Activated T-cell treated with anti-CD3 and anti-CD28 coated beads, Interleukin-2, amount 50 U/mL, for 4 hours (primary cell): Measurements from ENCODE around the gene ADAMTSL4. TPM values are rescaled to one million over a fixed set of nuclear protein-coding genes. Genes with fewer than 3 reads are reported as not detected.

Experiments used
- ATAC-seq, 2 donors: fragments of 200-7000 bp; cut with Tn5 transposase; one replicate each; pipeline ENCODE4 v1.10.0; 2021
- DNase-seq: peaks from one replicate; pipeline ENCODE4 v3.0.0-alpha.2; 2020
- H3K27me3 Mint-ChIP-seq: one replicate; pipeline ENCODE4 v1.8.0; 2021; ENCODE audit warnings: low read depth, mixed read lengths
- H3K36me3 Mint-ChIP-seq: one replicate; pipeline ENCODE4 v1.8.0; 2022; ENCODE audit warnings: mixed read lengths; ENCODE audit not compliant: insufficient read depth
- H3K4me1 Mint-ChIP-seq: one replicate; pipeline ENCODE4 v1.8.0; 2021; ENCODE audit warnings: low read depth, mixed read lengths
- H3K4me3 Mint-ChIP-seq: one replicate; pipeline ENCODE4 v1.8.0; 2021; ENCODE audit warnings: mild to moderate bottlenecking, moderate library complexity, mixed read lengths
- H3K9me3 Mint-ChIP-seq: one replicate; pipeline ENCODE4 v1.8.0; 2021; ENCODE audit warnings: mixed read lengths
- total RNA-seq, 3 donors: library from RNA; stranded (reverse); gene quantifications; one replicate each; pipeline ENCODE4 v1.2.1, GENCODE V29; 2021

ADAMTSL4 gene
- total RNA-seq, 3 donors from 2014 or later = 0.19 to 0.34 (median 0.33) TPM

DNA sequence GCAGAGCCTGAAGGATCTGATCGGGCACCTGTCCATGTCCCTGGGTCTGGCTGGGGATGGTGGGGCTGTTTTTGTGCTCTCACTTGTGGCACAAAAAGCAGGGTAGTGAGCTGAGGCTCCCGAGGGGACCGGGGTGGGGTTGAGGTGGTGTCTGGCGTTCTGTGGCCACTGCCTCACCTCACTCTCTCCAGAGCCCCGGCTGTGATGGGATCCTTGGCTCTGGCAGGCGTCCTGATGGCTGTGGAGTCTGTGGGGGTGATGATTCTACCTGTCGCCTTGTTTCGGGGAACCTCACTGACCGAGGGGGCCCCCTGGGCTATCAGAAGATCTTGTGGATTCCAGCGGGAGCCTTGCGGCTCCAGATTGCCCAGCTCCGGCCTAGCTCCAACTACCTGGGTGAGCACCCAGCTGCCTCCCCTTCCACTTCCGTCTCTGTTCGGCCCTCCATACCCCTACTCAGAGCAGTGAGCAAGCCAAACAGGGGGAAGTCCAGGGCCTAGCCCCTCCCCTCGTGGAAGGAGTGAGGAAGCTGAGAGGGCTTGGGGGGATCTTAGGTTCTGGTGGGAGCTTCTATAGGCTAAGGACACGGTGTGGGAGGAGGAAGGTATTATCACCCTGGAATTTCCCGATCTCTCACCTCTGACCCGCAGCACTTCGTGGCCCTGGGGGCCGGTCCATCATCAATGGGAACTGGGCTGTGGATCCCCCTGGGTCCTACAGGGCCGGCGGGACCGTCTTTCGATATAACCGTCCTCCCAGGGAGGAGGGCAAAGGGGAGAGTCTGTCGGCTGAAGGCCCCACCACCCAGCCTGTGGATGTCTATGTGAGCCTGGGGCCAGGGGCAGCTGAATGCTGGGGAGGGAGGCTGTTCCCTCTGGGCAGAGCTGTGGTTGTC, 7.0 kb downstream of the ADAMTSL4 start:
- Mint-ChIP-seq H3K9me3 (no peaks in the 10 kb centered on the region), H3K36me3 (peaks cover 5% of the 10 kb centered on the region), H3K4me1 (peaks cover 18% of the 10 kb centered on the region), H3K27me3 (peaks cover 1% of the 10 kb centered on the region), H3K4me3 (no peak overlapping the region)
- no peak for DNase-seq
- ATAC-seq = no peak

DNA sequence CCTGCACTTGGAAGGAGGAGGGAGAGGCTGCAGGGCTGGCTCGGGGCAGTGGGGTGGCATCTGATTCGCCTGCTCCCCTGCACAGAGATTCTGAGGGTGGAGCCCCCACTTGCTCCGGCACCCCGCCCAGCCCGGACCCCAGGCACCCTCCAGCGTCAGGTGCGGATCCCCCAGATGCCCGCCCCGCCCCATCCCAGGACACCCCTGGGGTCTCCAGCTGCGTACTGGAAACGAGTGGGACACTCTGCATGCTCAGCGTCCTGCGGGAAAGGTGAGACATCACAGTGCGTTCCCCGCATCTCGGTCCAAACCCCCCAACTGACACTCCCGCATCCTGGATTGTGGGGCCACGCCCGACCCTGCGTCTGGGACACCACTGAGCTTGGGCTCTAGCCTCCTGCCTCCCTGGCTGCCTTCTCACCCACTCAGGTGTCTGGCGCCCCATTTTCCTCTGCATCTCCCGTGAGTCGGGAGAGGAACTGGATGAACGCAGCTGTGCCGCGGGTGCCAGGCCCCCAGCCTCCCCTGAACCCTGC, 7.9 kb downstream of the ADAMTSL4 start:
- H3K36me3 Mint-ChIP-seq = peaks cover 5% of the 10 kb centered on the region
- no peak overlapping the region for H3K4me3 Mint-ChIP-seq
- peaks cover 19% of the 10 kb centered on the region for H3K4me1 Mint-ChIP-seq
- H3K9me3 Mint-ChIP-seq = no peaks in the 10 kb centered on the region
- DNase-seq (no peak), ATAC-seq (no peak)
- H3K27me3 Mint-ChIP-seq = no peaks in the 10 kb centered on the region

DNA sequence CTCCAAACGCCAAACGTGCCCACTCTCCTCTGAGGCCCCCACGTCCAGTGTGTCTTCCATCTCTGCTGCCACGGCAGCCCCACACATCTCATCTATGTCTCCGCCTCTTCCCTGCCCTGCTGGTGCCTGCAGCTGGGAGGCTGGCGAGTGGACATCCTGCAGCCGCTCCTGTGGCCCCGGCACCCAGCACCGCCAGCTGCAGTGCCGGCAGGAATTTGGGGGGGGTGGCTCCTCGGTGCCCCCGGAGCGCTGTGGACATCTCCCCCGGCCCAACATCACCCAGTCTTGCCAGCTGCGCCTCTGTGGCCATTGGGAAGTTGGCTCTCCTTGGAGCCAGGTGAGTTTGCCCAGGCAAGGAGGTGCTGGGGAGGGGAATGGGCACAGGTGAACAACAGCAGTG, 8.6 kb downstream of the ADAMTSL4 start:
- Mint-ChIP-seq H3K36me3 (peaks cover 5% of the 10 kb centered on the region), H3K27me3 (no peaks in the 10 kb centered on the region), H3K9me3 (no peaks in the 10 kb centered on the region), H3K4me3 (no peak overlapping the region), H3K4me1 (peaks cover 23% of the 10 kb centered on the region)
- no peak for DNase-seq
- no peak for ATAC-seq

DNA sequence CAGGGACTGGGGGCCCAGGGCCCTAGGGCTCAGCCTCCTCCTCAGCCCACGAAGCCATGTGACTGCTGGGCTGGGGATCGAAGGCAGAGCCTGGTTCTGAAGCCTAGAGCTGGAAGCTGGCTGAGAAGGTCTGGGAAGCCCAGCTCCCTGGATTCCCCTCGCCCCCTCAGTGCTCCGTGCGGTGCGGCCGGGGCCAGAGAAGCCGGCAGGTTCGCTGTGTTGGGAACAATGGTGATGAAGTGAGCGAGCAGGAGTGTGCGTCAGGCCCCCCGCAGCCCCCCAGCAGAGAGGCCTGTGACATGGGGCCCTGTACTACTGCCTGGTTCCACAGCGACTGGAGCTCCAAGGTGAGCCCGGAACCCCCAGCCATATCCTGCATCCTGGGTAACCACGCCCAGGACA, 9.1 kb downstream of the ADAMTSL4 start:
- DNase-seq = no peak
- H3K4me3 Mint-ChIP-seq = no peak overlapping the region
- H3K4me1 Mint-ChIP-seq = peaks cover 28% of the 10 kb centered on the region
- H3K9me3 Mint-ChIP-seq = no peaks in the 10 kb centered on the region
- H3K27me3 Mint-ChIP-seq = no peaks in the 10 kb centered on the region
- ATAC-seq = no peak
- peaks cover 5% of the 10 kb centered on the region for H3K36me3 Mint-ChIP-seq

DNA sequence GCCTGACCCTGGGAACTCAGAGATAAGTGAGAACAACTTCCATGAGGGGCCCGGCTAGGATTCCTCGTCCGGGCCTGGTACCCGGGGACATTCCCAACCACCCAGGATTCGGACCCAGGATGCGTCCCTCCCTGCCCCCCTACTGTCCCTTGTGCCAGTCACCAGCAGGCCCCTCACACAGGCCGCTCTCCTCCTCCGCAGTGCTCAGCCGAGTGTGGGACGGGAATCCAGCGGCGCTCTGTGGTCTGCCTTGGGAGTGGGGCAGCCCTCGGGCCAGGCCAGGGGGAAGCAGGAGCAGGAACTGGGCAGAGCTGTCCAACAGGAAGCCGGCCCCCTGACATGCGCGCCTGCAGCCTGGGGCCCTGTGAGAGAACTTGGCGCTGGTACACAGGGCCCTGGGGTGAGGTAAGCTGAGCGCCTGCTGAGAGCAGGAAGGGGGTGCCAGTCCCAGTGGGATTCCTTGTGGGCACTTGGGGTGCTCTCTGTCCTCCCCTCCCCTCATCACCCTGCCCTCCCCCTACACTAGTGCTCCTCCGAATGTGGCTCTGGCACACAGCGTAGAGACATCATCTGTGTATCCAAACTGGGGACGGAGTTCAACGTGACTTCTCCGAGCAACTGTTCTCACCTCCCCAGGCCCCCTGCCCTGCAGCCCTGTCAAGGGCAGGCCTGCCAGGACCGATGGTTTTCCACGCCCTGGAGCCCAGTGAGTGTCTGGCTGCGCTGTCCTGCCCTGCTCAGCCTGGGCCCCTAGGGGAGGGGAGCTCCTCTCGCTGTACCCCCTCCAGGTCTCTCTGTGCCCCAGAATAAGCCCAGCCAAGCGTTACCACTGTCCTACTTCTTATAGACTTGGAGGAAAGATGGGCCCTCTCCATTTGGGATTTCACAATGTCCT, 9.8 kb downstream of the ADAMTSL4 start:
- no peaks in the 10 kb centered on the region for H3K27me3 Mint-ChIP-seq
- no peak for ATAC-seq
- no peaks in the 10 kb centered on the region for H3K9me3 Mint-ChIP-seq
- H3K4me3 Mint-ChIP-seq = no peak overlapping the region
- H3K36me3 Mint-ChIP-seq = peaks cover 5% of the 10 kb centered on the region
- peaks cover 35% of the 10 kb centered on the region for H3K4me1 Mint-ChIP-seq
- no peak for DNase-seq

DNA sequence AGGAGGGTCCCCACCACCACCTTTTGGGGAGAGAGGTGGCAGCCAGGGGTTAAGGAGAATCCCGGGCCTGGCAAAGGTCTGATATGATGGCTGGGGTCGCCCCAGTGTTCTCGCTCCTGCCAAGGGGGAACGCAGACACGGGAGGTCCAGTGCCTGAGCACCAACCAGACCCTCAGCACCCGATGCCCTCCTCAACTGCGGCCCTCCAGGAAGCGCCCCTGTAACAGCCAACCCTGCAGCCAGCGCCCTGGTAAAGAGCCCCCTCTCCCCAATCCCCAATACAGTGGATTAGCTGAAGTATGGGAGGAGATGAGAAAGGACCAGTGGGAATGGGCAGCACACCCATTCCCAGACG, 10.4 kb downstream of the ADAMTSL4 start:
- Mint-ChIP-seq H3K4me3 (no peak overlapping the region), H3K36me3 (peaks cover 5% of the 10 kb centered on the region), H3K4me1 (peaks cover 41% of the 10 kb centered on the region), H3K9me3 (no peaks in the 10 kb centered on the region), H3K27me3 (no peaks in the 10 kb centered on the region)
- no peak for ATAC-seq
- DNase-seq = no peak

DNA sequence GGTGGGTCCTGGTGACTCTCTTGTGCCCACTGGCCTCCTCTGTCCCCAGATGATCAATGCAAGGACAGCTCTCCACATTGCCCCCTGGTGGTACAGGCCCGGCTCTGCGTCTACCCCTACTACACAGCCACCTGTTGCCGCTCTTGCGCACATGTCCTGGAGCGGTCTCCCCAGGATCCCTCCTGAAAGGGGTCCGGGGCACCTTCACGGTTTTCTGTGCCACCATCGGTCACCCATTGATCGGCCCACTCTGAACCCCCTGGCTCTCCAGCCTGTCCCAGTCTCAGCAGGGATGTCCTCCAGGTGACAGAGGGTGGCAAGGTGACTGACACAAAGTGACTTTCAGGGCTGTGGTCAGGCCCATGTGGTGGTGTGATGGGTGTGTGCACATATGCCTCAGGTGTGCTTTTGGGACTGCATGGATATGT, 10.8 kb downstream of the ADAMTSL4 start:
- Mint-ChIP-seq H3K36me3 (peaks cover 5% of the 10 kb centered on the region), H3K4me3 (peak overlapping the region; percentile 96), H3K27me3 (no peaks in the 10 kb centered on the region), H3K4me1 (peaks cover 45% of the 10 kb centered on the region), H3K9me3 (no peaks in the 10 kb centered on the region)
- ATAC-seq = no peak
- DNase-seq = peak; percentile 72

DNA sequence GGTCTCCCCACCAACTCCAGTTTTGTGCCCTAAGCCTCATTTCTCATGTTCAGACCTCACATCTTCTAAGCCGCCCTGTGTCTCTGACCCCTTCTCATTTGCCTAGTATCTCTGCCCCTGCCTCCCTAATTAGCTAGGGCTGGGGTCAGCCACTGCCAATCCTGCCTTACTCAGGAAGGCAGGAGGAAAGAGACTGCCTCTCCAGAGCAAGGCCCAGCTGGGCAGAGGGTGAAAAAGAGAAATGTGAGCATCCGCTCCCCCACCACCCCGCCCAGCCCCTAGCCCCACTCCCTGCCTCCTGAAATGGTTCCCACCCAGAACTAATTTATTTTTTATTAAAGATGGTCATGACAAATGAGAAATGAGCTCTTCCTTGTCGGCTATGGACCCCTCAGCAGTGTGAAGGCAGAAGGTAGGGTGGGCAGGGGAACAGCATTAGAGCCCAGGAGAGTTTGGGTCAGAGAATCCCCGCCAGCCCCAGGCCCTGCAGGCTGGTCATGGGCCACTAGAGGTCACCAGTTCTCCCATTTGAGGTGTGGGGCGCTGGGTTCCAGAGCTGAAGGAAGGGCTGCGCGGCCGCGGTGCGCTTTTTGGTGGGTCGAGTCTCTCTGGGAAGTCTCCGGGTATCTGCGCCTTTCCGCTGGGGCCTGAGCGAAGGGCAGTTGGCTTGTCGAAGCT, 11.5 kb downstream of the ADAMTSL4 start:
- DNase-seq = peak; percentile 78
- peak; percentile 52 to 53 for ATAC-seq
- Mint-ChIP-seq H3K36me3 (peaks cover under 1% of the 10 kb centered on the region), H3K9me3 (no peaks in the 10 kb centered on the region), H3K4me1 (peaks cover 48% of the 10 kb centered on the region), H3K27me3 (no peaks in the 10 kb centered on the region), H3K4me3 (peak overlapping the region; percentile 96)

DNA sequence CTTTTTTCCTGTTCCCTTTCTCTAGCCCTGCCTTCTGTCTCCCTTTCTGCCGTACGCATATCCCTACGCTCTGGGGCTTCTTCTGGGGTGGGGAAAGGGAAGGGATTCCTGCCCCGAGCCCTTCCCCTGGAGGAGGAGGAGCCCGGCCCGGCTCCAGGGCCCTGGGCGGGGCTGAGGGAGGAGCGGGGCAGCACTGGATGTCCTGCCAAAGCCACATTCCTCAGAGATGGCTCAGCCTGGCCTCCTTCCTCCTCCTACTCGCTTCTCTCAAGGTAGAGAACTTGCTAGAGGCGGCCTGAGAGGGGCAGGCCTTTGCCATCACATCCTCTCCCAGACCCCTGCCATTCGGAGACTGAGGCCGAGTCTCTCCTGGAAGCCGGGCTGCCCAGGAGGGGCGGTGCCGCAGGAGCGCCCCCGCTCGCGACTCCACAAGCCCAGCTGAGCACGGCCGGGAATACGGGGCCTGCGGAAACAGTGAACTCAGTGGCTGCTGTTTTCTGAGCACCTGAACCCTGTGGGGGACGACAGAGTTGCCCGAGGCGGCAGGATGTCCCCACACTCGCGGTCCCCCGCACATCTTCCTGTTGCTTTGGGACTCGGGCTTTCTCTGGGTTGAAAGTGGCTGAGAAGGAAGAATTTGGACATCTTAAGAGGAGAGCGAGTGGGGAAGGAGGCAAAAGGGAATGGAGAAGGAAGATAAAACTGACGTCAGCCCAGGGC, 12.2 kb downstream of the ADAMTSL4 start:
- H3K9me3 Mint-ChIP-seq = no peaks in the 10 kb centered on the region
- peaks cover 55% of the 10 kb centered on the region for H3K4me1 Mint-ChIP-seq
- peak; percentile 41 for DNase-seq
- ATAC-seq = peak; percentile 31 to 36
- H3K4me3 Mint-ChIP-seq = peak overlapping the region; percentile 96
- H3K27me3 Mint-ChIP-seq = no peaks in the 10 kb centered on the region
- no peaks in the 10 kb centered on the region for H3K36me3 Mint-ChIP-seq

DNA sequence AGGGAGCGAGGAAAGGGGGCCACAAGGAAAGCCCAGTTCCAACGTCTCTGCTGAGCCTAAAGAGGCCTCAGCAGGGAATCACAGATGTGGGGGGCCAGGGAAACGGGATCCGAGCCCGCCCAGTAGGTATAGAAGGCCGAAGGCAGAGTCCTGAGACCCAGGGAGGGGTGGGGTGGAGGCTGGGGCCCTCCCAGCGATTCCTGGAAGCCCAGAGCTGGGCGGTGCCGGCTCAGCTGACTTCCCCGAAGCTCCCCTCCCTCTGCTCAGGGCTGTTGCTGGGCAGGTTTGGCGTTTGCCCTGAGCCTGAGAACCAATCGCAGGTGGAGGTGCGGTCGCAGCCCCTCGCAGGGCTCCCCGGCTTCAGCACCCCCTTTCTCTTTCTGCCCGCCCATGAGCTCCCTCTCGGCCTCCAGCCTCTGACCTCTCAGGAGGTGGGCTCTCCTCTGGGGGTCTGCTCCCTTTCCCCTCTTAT, 12.8 kb downstream of the ADAMTSL4 start:
- peak; percentile 88 for DNase-seq
- peaks cover 61% of the 10 kb centered on the region for H3K4me1 Mint-ChIP-seq
- H3K27me3 Mint-ChIP-seq = no peaks in the 10 kb centered on the region
- peak; percentile 54 to 55 for ATAC-seq
- H3K4me3 Mint-ChIP-seq = peak overlapping the region; percentile 96
- no peaks in the 10 kb centered on the region for H3K36me3 Mint-ChIP-seq
- H3K9me3 Mint-ChIP-seq = no peaks in the 10 kb centered on the region

DNA sequence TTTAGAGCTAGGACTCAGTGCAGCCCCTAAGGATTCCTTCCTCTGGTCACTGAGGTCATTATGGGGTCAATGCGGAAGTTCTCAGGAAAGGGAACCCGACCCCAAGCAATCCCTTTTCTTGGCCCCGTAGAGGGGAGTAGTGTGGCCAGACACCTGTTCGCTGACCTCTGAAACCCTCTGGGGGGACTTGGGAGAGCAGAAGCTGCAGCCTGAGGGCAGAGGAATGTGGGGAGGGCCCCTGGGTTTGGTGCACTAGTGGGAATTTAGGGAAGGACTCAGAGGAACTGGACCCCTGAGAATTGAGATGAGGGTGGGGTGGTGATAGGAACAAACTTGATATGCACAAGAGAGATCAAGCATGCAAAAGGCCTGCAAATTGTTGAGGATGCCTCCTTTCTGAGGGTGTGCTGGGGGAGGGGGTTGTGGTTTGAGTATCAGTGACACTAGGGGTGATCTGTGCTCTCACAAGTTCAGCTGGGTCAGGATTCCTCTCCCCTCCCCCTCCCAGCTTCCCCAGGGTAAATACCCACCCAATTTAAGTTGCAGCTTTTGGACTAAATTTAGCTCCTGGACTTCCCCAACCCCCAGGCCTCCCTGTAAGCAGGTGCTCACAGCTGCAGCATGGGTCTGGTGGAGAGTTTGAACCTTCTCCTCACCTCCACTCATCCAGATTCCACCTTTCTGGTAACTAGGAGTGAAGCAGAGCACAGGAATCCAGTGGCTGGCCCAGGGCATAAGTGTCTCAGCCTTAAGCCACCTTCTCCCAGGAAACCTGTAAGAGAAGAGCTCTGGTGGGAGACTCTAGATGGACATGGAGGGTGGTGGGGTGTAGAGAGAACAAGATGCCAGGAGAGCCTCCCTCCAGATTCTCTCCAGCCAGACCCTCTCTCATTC, 13.5 kb downstream of the ADAMTSL4 start:
- H3K36me3 Mint-ChIP-seq = peaks cover 3% of the 10 kb centered on the region
- H3K9me3 Mint-ChIP-seq = no peaks in the 10 kb centered on the region
- DNase-seq (peak; percentile 64), ATAC-seq (peak; percentile 16 to 23)
- H3K4me3 Mint-ChIP-seq = peak overlapping the region; percentile 96
- H3K27me3 Mint-ChIP-seq = no peaks in the 10 kb centered on the region
- peaks cover 68% of the 10 kb centered on the region for H3K4me1 Mint-ChIP-seq

DNA sequence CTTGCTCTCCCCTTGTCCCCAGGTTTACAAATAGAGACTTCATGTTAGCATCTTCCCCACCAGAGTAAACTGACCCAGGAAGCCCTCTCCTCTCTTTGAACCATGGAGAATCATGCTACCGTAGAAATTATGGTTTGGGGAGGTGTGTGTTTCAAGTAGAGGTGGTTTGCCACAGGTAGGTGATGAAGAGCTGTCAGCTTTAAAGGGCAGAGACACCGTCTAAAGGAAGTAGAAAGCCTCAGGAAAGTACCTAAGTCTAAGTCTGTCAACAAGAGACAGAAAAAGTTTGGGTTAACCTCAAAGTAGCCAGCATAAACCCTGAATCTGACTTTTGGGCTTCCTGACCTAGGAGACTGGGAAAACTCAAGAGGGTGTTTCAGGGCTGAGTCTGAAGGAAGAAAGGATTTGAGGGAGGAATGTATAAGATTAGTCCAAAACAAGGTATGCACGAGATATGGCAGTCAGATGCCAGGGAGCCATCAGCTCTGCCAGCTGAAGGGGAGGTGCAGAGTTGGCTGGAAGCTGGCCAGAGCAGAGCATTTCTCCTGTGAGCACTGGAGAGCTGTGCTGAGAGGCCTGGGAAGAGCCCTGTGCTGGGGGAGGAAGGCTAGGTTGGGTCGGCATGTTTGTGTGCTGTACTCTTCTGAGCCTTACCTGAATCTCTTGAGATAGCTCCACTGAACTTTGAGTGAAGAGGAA, 14.3 kb downstream of the ADAMTSL4 start:
- Mint-ChIP-seq H3K4me1 (peaks cover 76% of the 10 kb centered on the region), H3K36me3 (peaks cover 3% of the 10 kb centered on the region), H3K4me3 (peak overlapping the region; percentile 96), H3K9me3 (no peaks in the 10 kb centered on the region), H3K27me3 (no peaks in the 10 kb centered on the region)
- DNase-seq (no peak), ATAC-seq (peak; percentile 39)
